B cell (primary cell): ENCODE results near the gene CALD1. TPM values are rescaled to one million over a fixed set of nuclear protein-coding genes. Genes with fewer than 3 reads are reported as not detected.

ENCODE experiments used
- ATAC-seq: fragments of 200-7000 bp; cut with Tn5 transposase; one replicate; pipeline ENCODE4 v1.10.0; 2021; ENCODE audit warnings: low read depth, mild to moderate bottlenecking, moderate number of reproducible peaks, moderate library complexity
- CTCF ChIA-PET: fragments of 350-600 bp; sonication (Branson Sonifier 250); formaldehyde crosslinking; loops from one replicate; lab custom pipeline; 2021; ENCODE audit warnings: antibody characterized with exemption, inconsistent platforms; lab: Charles Lee
- POLR2A ChIA-PET: fragments of 350-600 bp; sonication (Branson Sonifier 250); formaldehyde crosslinking; loops from one replicate; lab custom pipeline; 2021; ENCODE audit warnings: antibody characterized with exemption; lab: Charles Lee
- DNase-seq: peaks from one replicate; pipeline ENCODE4 v3.0.0; 2013
- H2AFZ ChIP-seq: 2 replicates; pipeline ENCODE4 v1.6.1; 2012; ENCODE audit warnings: mild to moderate bottlenecking, low read depth, low read length; ENCODE audit not compliant: insufficient read depth, poor library complexity, severe bottlenecking
- H3K27ac ChIP-seq, 2 donors: 1 replicate in 1 of 2; 2 replicates in 1 of 2; pipeline ENCODE4 v1.5.1; 2012 to 2013; ENCODE audit warnings: low read length in 2 of 2, mild to moderate bottlenecking in 2 of 2, moderate library complexity in 1 of 2
- H3K27me3 ChIP-seq, 4 experiments: fragments of 200-600 bp in 1 of 4; sonication (generic) in 1 of 4; replicated peaks in 1 of 4; 1 replicate in 2 of 4; 2 replicates in 2 of 4; pipeline versions ENCODE4 v1.6.1 to v1.7.0; 2013 to 2016; ENCODE audit warnings: low read length in 3 of 4, mild to moderate bottlenecking in 2 of 4, mixed read lengths in 1 of 4, moderate library complexity in 1 of 4; ENCODE audit not compliant: insufficient read depth in 4 of 4, control insufficient read depth in 3 of 4; ENCODE audit errors: control extremely low read depth in 1 of 4
- H3K36me3 ChIP-seq, 2 experiments: replicated peaks in 1 of 2; 1 replicate in 1 of 2; 2 replicates in 1 of 2; pipeline versions ENCODE4 v1.6.1 to v1.7.1; 2013; ENCODE audit warnings: low read length in 1 of 2; ENCODE audit not compliant: insufficient read depth in 2 of 2, control insufficient read depth in 1 of 2; ENCODE audit errors: control extremely low read depth in 1 of 2, extremely low read depth in 1 of 2
- H3K4me1 ChIP-seq, 2 donors: fragments of 200-600 bp in 1 of 2; sonication (generic) in 1 of 2; 1 replicate in 1 of 2; 2 replicates in 1 of 2; pipeline versions ENCODE4 v1.5.1 to v1.6.1; 2013 to 2017; ENCODE audit warnings: low read length in 2 of 2; ENCODE audit not compliant: control insufficient read depth in 2 of 2, insufficient read depth in 2 of 2
- H3K4me2 ChIP-seq: replicated peaks from 2 replicates; pipeline ENCODE3; 2012; ENCODE audit warnings: mild to moderate bottlenecking, low read depth, low read length; ENCODE audit not compliant: poor library complexity, severe bottlenecking
- H3K4me3 ChIP-seq, 5 experiments: fragments of 200-600 bp in 1 of 5; sonication (generic) in 1 of 5; 1 replicate in 3 of 5; 2 replicates in 2 of 5; pipeline versions ENCODE4 v1.5.1 to v1.7.0; 2011 to 2016; ENCODE audit warnings: low read length in 4 of 5, mild to moderate bottlenecking in 4 of 5, low read depth in 2 of 5, control low read depth in 1 of 5, moderate library complexity in 1 of 5; ENCODE audit not compliant: insufficient read depth in 1 of 5; ENCODE audit errors: control extremely low read depth in 1 of 5, extremely low read depth in 1 of 5
- H3K79me2 ChIP-seq: fragments of 200-600 bp; sonication (generic); one replicate; pipeline ENCODE4 v1.6.0; 2016; ENCODE audit warnings: low read length; ENCODE audit not compliant: control insufficient read depth, insufficient read depth
- H3K9ac ChIP-seq: fragments of 200-600 bp; sonication (generic); 2 replicates; pipeline ENCODE4 v1.6.1; 2017; ENCODE audit warnings: mild to moderate bottlenecking, low read length, moderate library complexity
- H3K9me3 ChIP-seq, 3 donors: one replicate each; pipeline versions ENCODE4 v1.6.1 to v1.7.1; 2013; ENCODE audit warnings: low read length in 2 of 3; ENCODE audit not compliant: control insufficient read depth in 2 of 3, insufficient read depth in 1 of 3; ENCODE audit errors: control extremely low read depth in 1 of 3
- H4K20me1 ChIP-seq: 2 replicates; pipeline ENCODE4 v1.6.0; 2012; ENCODE audit warnings: mild to moderate bottlenecking, low read length; ENCODE audit not compliant: insufficient read depth, control insufficient read depth, poor library complexity, severe bottlenecking
- H3K27ac Mint-ChIP-seq: one replicate; pipeline ENCODE4 v1.8.0; 2021; ENCODE audit warnings: mixed read lengths
- H3K27me3 Mint-ChIP-seq: one replicate; pipeline ENCODE4 v1.8.0; 2021; ENCODE audit warnings: mixed read lengths
- H3K4me1 Mint-ChIP-seq: one replicate; pipeline ENCODE4 v1.8.0; 2021; ENCODE audit warnings: mixed read lengths
- H3K4me3 Mint-ChIP-seq: one replicate; pipeline ENCODE4 v1.8.0; 2021; ENCODE audit warnings: mixed read lengths
- H3K9me3 Mint-ChIP-seq: one replicate; pipeline ENCODE4 v1.8.0; 2022; ENCODE audit warnings: mixed read lengths; ENCODE audit not compliant: insufficient read depth
- CTCF ChIP-seq: fragments of 200-600 bp; IDR thresholded peaks from one replicate; pipeline ENCODE4 v1.8.0; 2022; ENCODE audit warnings: antibody characterized with exemption, mild to moderate bottlenecking
- EZH2 ChIP-seq: IDR thresholded peaks from 2 replicates; pipeline ENCODE4 v1.6.1; 2012; ENCODE audit warnings: borderline replicate concordance, low read depth, mild to moderate bottlenecking, moderate library complexity, low read length; ENCODE audit not compliant: insufficient read depth, poor library complexity, severe bottlenecking
- WGBS: methylation state at CpG from one replicate; pipeline ENCODE4 v1.1.5; 2013; ENCODE audit warnings: missing lambda C conversion rate; ENCODE audit not compliant: insufficient coverage; 5-methylcytosine and 5-hydroxymethylcytosine counted together
- intact Hi-C: fragments of 100-400 bp; cut with micrococcal nuclease; formaldehyde crosslinking; loops from one replicate; pipeline ENCODE4 v1.10.0; 2022
- polyA plus RNA-seq: library from polyadenylated mRNA; depleted of rRNA; stranded (reverse); fragments of >200 nt; gene quantifications from 2 replicates; pipeline ENCODE4 v1.2.3, GENCODE V29; 2012
- total RNA-seq, 2 donors: library from RNA; stranded (reverse); fragments of 120-200 nt in 1 of 2; gene quantifications; 1 replicate in 1 of 2; 2 replicates in 1 of 2; pipeline versions ENCODE4 v1.2.3 to v1.2.4, GENCODE V29; 2013 to 2022

The CALD1 gene
- total and polyA plus RNA-seq, 2 donors (not counting 1 experiment from before 2014, with no cell fraction given), result 0.18 to 0.69 TPM

- intact Hi-C loops, result no loop called here
- no peaks in the 10 kb centered on the region for H3K79me2 ChIP-seq
Observed at GRCh38 chr7:134992626-134993179, 213.3 kb downstream of the CALD1 start.

More at GRCh38 chr7:134992626-134993179, 213.3 kb downstream of the CALD1 start:
- peak overlapping the region; percentile 48 for H3K27ac Mint-ChIP-seq
- H2AFZ ChIP-seq, result peak overlapping the region; percentile 21
- peak overlapping the region; percentile 0 for H3K4me3 Mint-ChIP-seq
- H3K9me3 ChIP-seq, result no peaks in the 10 kb centered on the region
- CTCF ChIA-PET, result interaction anchor here (1.0 to 1.3 kb wide), 3 partner anchors 40 to 179 kb away, joined by 3 to 5 read pairs (median 4); partner anchors contain the start of gene TMEM140
- H4K20me1 ChIP-seq, result no peaks in the 10 kb centered on the region
- peak overlapping the region in 1 of 2 donors; percentile 46 for H3K27ac ChIP-seq
- H3K27me3 Mint-ChIP-seq, result no peaks in the 10 kb centered on the region
- H3K4me3 ChIP-seq, result no peak overlapping the region
- H3K4me2 ChIP-seq, result no peak overlapping the region
- peaks cover 30% of the 10 kb centered on the region for H3K4me1 Mint-ChIP-seq
- POLR2A ChIA-PET, result interaction anchor here (0.6 kb wide), 1 partner anchor 179 kb away, joined by 3 read pairs; no protein-coding TSS in a partner anchor
- no peak overlapping the region for H3K9ac ChIP-seq
- DNase-seq, result peak; percentile 35
- peak; percentile 67 for ATAC-seq
- H3K27me3 ChIP-seq, result no peaks in the 10 kb centered on the region
- no peak for TF ChIP-seq EZH2
- TF ChIP-seq CTCF, result no peak
- H3K36me3 ChIP-seq, result peaks cover 3 to 13% of the 10 kb centered on the region in 2 experiments
- H3K9me3 Mint-ChIP-seq, result no peaks in the 10 kb centered on the region
- no CpG with 5 or more reads among the region's 6 CpGs for WGBS
- peaks cover 5 to 6% of the 10 kb centered on the region in 2 donors for H3K4me1 ChIP-seq
